Activated CD4-positive, alpha-beta memory T cell treated with anti-CD3 and anti-CD28 coated beads, Interleukin-2, amount 10 ng/mL, durations not matched to agents 7 days and 5 days (primary cell): ENCODE measurements around the gene REEP6. TPM values are rescaled to one million over a fixed set of nuclear protein-coding genes. Genes with fewer than 3 reads are reported as not detected.
A peak's percentile ranks its signal among the peaks of the same experiment; 100 is the strongest.
"Not testable (repeated sequence)": the region's sequence is repeated elsewhere in the genome, so short reads cannot be mapped to it uniquely, and the experiment has no call there.

Source experiments
- CTCF ChIA-PET: fragments of 350-600 bp; sonication (Branson Sonifier 250); formaldehyde crosslinking; loops from one replicate; lab custom pipeline; 2021; ENCODE audit warnings: antibody characterized with exemption, inconsistent platforms; lab: Charles Lee
- POLR2A ChIA-PET: fragments of 350-600 bp; sonication (Branson Sonifier 250); formaldehyde crosslinking; loops from one replicate; lab custom pipeline; 2021; ENCODE audit warnings: antibody characterized with exemption; lab: Charles Lee
- DNase-seq: peaks from one replicate; pipeline ENCODE4 v3.0.0-alpha.2; 2020
- H3K27ac Mint-ChIP-seq: one replicate; pipeline ENCODE4 v1.8.0; 2021; ENCODE audit warnings: mild to moderate bottlenecking, mixed read lengths
- H3K27me3 Mint-ChIP-seq: one replicate; pipeline ENCODE4 v1.8.0; 2021; ENCODE audit warnings: mixed read lengths
- H3K36me3 Mint-ChIP-seq: one replicate; pipeline ENCODE4 v1.8.0; 2021; ENCODE audit warnings: low read depth, mixed read lengths
- H3K4me1 Mint-ChIP-seq: one replicate; pipeline ENCODE4 v1.8.0; 2021; ENCODE audit warnings: mixed read lengths
- H3K4me3 Mint-ChIP-seq: one replicate; pipeline ENCODE4 v1.8.0; 2021; ENCODE audit warnings: mild to moderate bottlenecking, mixed read lengths
- H3K9me3 Mint-ChIP-seq: one replicate; pipeline ENCODE4 v1.8.0; 2021; ENCODE audit warnings: mixed read lengths
- total RNA-seq, 2 experiments: library from RNA; stranded (reverse); gene quantifications; one replicate each; pipeline ENCODE4 v1.2.3, GENCODE V29; 2021

Gene REEP6
- total RNA-seq, 2 experiments from 2014 or later = 1.1 to 1.6 TPM

DNA sequence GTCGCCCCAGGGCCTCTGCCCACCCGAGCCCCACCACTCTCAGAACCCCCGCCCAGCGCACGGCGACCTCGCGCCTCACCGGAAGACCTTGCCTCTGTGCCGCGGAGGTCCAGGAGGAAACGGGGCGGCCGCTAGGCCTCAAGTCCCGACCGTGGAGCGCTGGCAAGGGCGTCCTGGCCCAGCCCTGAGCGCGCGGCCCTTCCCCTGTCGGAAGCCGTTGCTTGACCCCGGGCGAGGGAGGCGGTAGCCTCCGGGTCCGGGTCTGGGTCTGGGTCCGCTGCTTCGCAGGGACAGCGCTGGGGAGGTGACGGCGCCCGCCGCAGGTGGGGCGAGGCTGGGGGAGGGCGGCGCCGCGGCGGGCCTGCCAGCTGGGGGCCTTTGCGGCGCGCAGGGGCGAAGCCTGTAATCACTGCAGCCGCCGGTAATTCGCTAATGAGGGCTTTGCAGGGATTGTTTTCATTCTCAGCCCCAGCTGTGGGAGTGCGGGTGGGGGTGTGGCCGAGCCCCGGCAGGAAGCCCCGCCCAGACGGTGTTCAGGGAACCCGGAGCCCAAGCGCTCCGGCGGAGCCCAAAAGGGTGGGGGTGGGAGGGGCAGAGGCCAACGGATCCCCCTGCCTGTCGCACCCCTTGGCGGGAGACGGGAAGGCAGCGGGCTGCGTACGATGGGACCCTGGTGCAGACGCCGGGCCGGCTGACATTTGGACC lies 20.5 kb upstream of the REEP6 start:
- peak; percentile 80 for DNase-seq
- Mint-ChIP-seq H3K36me3 (peaks cover 2% of the 10 kb centered on the region), H3K9me3 (no peaks in the 10 kb centered on the region), H3K27me3 (peaks cover 11% of the 10 kb centered on the region), H3K4me1 (peaks cover 13% of the 10 kb centered on the region), H3K27ac (no peak overlapping the region), H3K4me3 (peak overlapping the region; percentile 55)
- ChIA-PET POLR2A (interaction anchor here (1.1 to 1.3 kb wide), 3 partner anchors 8 to 367 kb away, joined by 3 read pairs; no protein-coding TSS in a partner anchor), CTCF (interaction anchor here (1.4 to 2.5 kb wide), 2 partner anchors 26 to 29 kb away, joined by 3 to 10 read pairs; no protein-coding TSS in a partner anchor)

DNA sequence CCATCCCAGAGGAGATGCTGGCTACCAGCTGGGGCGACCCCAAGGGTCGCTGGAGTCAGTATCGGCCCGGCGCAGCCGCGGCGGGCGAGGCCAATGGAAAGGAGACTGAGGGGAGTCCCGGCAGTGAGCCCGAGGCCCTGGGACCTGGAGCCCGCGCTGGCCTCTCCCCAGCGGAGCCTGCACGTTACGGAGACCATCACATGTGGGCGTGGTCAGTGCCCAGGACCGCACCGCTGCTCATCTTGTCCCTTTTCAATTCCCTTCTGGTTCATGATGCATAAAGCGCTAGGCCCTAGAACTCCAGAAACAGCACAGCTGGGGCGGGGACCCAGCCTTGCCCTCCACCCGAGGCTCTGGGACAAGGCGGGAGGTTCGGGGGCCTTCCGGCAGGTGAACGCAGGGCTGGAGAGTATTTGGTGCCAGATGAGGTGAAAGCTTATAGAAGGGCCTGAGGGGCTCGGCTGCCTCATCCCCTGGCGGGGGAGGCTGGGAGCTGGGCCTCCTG lies 19.9 kb upstream of the REEP6 start:
- H3K36me3 Mint-ChIP-seq = peaks cover 2% of the 10 kb centered on the region
- peaks cover 11% of the 10 kb centered on the region for H3K27me3 Mint-ChIP-seq
- no peak overlapping the region for H3K27ac Mint-ChIP-seq
- no peak overlapping the region for H3K4me3 Mint-ChIP-seq
- ChIA-PET CTCF (interaction anchor here (0.8 to 2.5 kb wide), 3 partner anchors 20 to 29 kb away, joined by 3 to 10 read pairs (median 3); partner anchors contain the start of gene REEP6), POLR2A (interaction anchor here (0.8 to 1.3 kb wide), 7 partner anchors 9 to 366 kb away, joined by 3 to 5 read pairs (median 3); partner anchors contain the start of genes PCSK4 and REEP6)
- DNase-seq = peak; percentile 40
- no peaks in the 10 kb centered on the region for H3K9me3 Mint-ChIP-seq
- peaks cover 13% of the 10 kb centered on the region for H3K4me1 Mint-ChIP-seq

GRCh38 chr19:1471515-1472160 lies 19.3 kb upstream of the REEP6 start:
- Mint-ChIP-seq H3K27me3 (peaks cover 11% of the 10 kb centered on the region), H3K27ac (no peak overlapping the region), H3K9me3 (no peaks in the 10 kb centered on the region), H3K4me3 (no peak overlapping the region), H3K36me3 (peaks cover 2% of the 10 kb centered on the region), H3K4me1 (peaks cover 13% of the 10 kb centered on the region)
- CTCF ChIA-PET = interaction anchor here (0.8 to 2.5 kb wide), 3 partner anchors 19 to 30 kb away, joined by 3 to 10 read pairs (median 3); partner anchors contain the start of gene REEP6
- no peak for DNase-seq
- POLR2A ChIA-PET = interaction anchor here (0.8 to 1.4 kb wide), 9 partner anchors 10 to 366 kb away, joined by 3 to 5 read pairs (median 3); partner anchors contain the start of genes PCSK4 and REEP6

DNA sequence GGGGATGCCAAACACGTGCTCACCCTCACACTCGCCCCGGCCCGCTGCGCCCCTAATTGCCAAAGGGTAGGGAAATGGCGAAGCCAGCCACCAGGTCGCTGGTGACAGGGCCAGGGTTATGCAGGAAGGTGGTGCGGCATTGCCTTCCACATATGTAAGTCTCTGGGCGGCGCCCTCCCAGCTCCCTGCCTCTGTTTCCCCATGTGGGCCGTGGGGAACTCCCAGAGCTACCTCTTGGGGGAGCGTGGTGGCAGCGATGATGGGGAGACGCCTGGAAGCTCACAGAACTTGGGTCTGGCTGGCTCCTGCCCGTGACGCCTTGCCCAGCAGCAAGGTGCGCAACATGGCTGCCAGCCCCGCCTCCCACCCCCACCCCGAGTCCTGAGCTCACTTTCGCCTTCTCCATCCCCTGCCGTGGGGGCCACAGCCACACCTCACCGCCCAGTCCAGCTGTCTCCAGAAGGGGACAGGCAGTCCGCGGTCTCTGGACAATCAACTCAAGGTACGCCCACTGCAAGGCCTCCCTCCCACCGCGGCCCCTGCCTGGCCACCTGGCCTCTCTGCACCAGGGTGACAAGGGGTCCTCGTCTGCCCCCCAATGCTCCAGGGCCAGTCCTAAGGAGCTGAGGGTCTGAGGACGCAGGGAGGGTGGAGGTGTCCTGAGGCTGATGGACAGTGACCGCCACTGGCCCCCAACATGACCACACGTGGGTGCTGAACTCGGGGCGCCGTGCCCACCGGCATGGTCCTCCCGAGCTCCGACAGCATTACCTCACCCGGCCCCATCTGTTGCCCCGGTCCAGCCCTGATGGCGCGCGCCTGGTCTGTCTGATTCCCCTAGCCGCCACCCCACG lies 18.5 kb upstream of the REEP6 start:
- H3K27me3 Mint-ChIP-seq = peaks cover 7% of the 10 kb centered on the region
- no peaks in the 10 kb centered on the region for H3K9me3 Mint-ChIP-seq
- H3K27ac Mint-ChIP-seq = no peak overlapping the region
- ChIA-PET POLR2A (interaction anchor here (0.8 to 1.4 kb wide), 4 partner anchors 17 to 113 kb away, joined by 3 to 5 read pairs (median 4); no protein-coding TSS in a partner anchor), CTCF (interaction anchor here (2.5 kb wide), 1 partner anchor 28 kb away, joined by 10 read pairs; no protein-coding TSS in a partner anchor)
- no peak for DNase-seq
- H3K36me3 Mint-ChIP-seq = peaks cover 7% of the 10 kb centered on the region
- H3K4me3 Mint-ChIP-seq = no peak overlapping the region
- H3K4me1 Mint-ChIP-seq = peaks cover 19% of the 10 kb centered on the region

DNA sequence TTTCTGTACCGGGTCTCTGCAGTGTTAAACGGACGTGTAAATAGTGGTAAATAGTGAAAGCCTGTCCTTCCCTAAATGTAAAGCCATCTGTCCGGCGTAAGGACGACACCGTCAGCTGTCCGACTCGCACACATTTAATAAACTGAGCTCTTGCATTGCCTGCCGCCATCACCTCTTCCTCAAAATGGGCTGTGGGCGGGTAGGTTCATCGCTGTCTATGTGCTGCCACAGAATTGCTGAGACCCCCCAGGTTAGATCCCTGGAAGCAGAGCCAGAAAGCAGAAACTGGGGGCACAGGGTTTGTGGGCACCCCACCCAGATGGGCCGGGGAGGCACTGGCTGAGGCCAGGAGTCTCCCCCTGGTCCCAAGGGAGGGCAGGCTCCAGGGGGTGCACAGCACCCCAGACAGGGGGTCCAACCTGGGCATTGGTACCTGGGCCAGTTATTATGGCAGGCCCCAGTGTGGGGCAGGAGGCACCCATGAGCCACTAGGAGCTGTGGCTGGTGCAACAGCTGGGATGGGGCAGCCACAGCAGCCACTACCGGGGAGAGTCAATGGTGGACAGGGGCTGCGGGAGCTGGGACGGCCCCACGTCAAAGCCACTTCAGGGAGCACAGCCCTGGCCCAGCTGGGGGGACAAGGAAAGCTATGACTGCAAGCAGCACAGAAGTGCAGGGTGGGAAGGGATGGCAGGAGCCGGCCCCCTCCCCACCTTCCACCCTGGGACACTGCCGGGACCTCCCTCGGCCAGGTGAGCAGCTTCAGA lies 17.7 kb upstream of the REEP6 start:
- Mint-ChIP-seq H3K27ac (no peak overlapping the region), H3K4me1 (peaks cover 25% of the 10 kb centered on the region), H3K36me3 (peaks cover 8% of the 10 kb centered on the region), H3K9me3 (no peaks in the 10 kb centered on the region), H3K27me3 (peaks cover 7% of the 10 kb centered on the region), H3K4me3 (no peak overlapping the region)
- ChIA-PET CTCF (interaction anchor here (0.9 to 2.5 kb wide), 2 partner anchors 29 to 320 kb away, joined by 4 to 10 read pairs; no protein-coding TSS in a partner anchor), POLR2A (interaction anchor here (0.8 to 1.4 kb wide), 2 partner anchors 18 to 28 kb away, joined by 3 to 5 read pairs; partner anchors contain the start of gene REEP6)
- no peak for DNase-seq

- Mint-ChIP-seq H3K4me3 (no peak overlapping the region), H3K9me3 (no peaks in the 10 kb centered on the region), H3K36me3 (peaks cover 11% of the 10 kb centered on the region), H3K4me1 (peaks cover 29% of the 10 kb centered on the region), H3K27ac (no peak overlapping the region), H3K27me3 (peaks cover 6% of the 10 kb centered on the region)
- ChIA-PET POLR2A (interaction anchor here (0.8 kb wide), 2 partner anchors 17 to 205 kb away, joined by 3 to 4 read pairs; partner anchors contain the start of genes CIRBP and REEP6), CTCF (interaction anchor here (0.7 to 0.9 kb wide), 2 partner anchors 8 to 319 kb away, joined by 3 to 4 read pairs; no protein-coding TSS in a partner anchor)
- DNase-seq = no peak
These were observed 16.8 kb upstream of the REEP6 start for GRCh38 chr19:1474011-1474764.

DNA sequence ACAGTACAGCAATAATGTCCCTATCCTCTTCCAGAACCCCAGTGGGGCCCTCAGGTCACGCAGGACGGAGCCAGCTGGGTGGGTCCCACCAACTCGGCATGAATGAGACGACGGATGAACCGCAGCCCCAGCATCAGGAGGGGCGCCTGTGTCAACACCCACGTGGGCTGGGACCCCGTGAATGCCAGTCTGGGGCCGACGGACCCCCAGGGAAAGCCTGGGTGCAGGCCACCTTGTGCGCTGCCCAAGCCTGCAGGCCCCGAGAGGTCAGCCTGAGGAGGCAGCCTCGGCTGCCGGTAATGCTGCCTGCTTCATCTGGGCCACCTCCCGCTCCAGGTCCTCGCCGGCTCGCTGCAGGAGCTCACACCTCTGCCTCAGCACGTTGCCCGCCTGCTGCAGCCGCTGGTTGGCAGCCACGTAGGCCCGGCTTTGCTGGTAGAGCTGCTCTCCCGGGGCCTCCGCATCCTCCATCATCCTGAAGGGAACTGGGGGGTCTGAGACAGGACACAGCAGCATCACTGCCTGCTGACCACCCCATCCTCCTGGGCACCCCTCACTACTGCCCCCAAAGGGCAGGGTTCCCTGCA lies 16.1 kb upstream of the REEP6 start:
- H3K27me3 Mint-ChIP-seq = peaks cover 6% of the 10 kb centered on the region
- H3K9me3 Mint-ChIP-seq = no peaks in the 10 kb centered on the region
- POLR2A ChIA-PET = interaction anchor here (0.8 kb wide), 1 partner anchor 206 kb away, joined by 4 read pairs; the partner anchor contains the start of gene CIRBP
- peaks cover 34% of the 10 kb centered on the region for H3K4me1 Mint-ChIP-seq
- peaks cover 11% of the 10 kb centered on the region for H3K36me3 Mint-ChIP-seq
- no peak overlapping the region for H3K27ac Mint-ChIP-seq
- CTCF ChIA-PET = interaction anchor here (0.7 kb wide), 1 partner anchor 9 kb away, joined by 3 read pairs; no protein-coding TSS in a partner anchor
- no peak overlapping the region for H3K4me3 Mint-ChIP-seq
- no peak for DNase-seq

DNA sequence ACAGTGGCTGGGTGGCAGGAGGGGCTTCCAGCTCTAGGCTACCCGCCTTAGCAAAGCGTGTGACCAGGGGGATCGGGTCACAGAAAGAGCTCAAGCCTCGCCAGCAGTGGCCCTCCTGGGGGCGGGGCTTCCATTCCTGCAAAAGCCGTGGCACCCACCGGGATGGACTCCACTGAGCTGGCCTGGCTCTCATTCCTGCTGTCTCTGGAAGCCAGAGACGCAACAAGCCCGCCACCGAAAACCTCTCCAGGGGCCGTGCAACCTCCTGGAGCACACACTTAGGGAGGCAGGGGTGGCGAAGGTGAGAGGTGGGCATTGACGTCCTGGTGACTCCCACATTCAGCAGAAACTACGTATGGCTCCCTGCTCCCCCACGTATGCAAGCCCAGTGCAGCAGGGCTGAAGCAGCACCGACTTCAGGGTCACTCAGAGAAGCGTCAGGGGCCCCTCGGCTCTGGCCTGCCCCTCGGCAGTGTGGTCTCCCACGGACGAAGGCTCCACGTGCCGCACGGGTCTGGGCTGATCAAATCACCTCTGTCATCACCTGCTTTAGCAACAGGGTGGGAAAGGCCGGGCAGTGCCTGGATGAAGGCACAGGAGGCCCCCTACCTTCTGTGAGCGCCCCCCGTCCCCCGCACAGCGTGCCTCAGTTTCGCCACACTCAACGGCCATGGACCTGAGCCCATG lies 15.1 kb upstream of the REEP6 start:
- H3K4me3 Mint-ChIP-seq = no peak overlapping the region
- DNase-seq = no peak
- peaks cover 3% of the 10 kb centered on the region for H3K27me3 Mint-ChIP-seq
- ChIA-PET POLR2A (no interaction called here), CTCF (no interaction called here)
- no peaks in the 10 kb centered on the region for H3K9me3 Mint-ChIP-seq
- H3K36me3 Mint-ChIP-seq = peaks cover 11% of the 10 kb centered on the region
- no peak overlapping the region for H3K27ac Mint-ChIP-seq
- peaks cover 30% of the 10 kb centered on the region for H3K4me1 Mint-ChIP-seq

DNA sequence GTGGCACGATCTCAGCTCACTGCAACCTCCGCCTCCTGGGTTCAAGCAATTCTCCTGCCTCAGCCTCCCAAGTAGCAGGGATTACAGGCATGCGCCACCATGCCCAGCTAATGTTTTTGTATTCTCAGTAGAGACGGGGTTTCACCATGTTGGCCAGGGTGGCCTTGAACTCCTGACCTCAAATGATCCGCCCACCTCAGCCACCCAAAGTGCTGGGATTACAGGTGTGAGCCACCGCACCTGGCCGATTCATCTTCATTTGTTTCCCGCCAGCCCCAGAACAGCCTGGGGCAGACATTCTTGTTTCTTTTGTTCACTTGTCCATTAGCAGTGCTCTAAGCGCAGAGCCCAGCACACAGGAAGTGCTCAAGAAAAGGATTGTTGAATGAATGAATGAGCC lies 13.9 kb upstream of the REEP6 start:
- peaks cover 11% of the 10 kb centered on the region for H3K36me3 Mint-ChIP-seq
- H3K9me3 Mint-ChIP-seq, H3K27me3 Mint-ChIP-seq, DNase-seq: not testable (repeated sequence)
- ChIA-PET POLR2A (interaction anchor here (2.1 kb wide), 1 partner anchor 8 kb away, joined by 6 read pairs; no protein-coding TSS in a partner anchor), CTCF (interaction anchor here (0.5 to 1.1 kb wide), 2 partner anchors 14 to 459 kb away, joined by 3 read pairs; partner anchors contain the start of gene REEP6)
- H3K4me1 Mint-ChIP-seq = peaks cover 23% of the 10 kb centered on the region
- peak overlapping the region; percentile 49 for H3K4me3 Mint-ChIP-seq
- H3K27ac Mint-ChIP-seq = peak overlapping the region; percentile 21
